Cardiac fibroblast (primary cell): ENCODE results near the gene VWCE.

Experiments
- DNase-seq, 2 donors: peaks; one replicate each; pipeline versions ENCODE4 v3.0.0 to v3.0.0-alpha.2; 2010; ENCODE audit warnings: low read depth in 2 of 2
- H3K4me3 ChIP-seq, 2 donors: replicated peaks in 1 of 2; 1 replicate in 1 of 2; 2 replicates in 1 of 2; pipeline ENCODE4 v1.5.1; 2011; ENCODE audit warnings: low read depth in 2 of 2, low read length in 2 of 2, mild to moderate bottlenecking in 2 of 2, moderate library complexity in 1 of 2
- CTCF ChIP-seq: IDR thresholded peaks from one replicate; pipeline ENCODE4 v1.5.1; 2011; ENCODE audit warnings: low read depth, mild to moderate bottlenecking, low read length, inconsistent platforms

Gene VWCE

GRCh38 chr11:61306221-61306620 is 11.1 kb upstream of the VWCE start:
- no peak for TF ChIP-seq CTCF
- DNase-seq: no peak
- no peak overlapping the region for H3K4me3 ChIP-seq

- H3K4me3 ChIP-seq: no peak overlapping the region
- no peak for DNase-seq
- no peak for TF ChIP-seq CTCF
Measured at GRCh38 chr11:61305417-61305816, 10.3 kb upstream of the VWCE start.

GRCh38 chr11:61303725-61304124 is 8.6 kb upstream of the VWCE start:
- H3K4me3 ChIP-seq: no peak overlapping the region
- no peak for DNase-seq
- TF ChIP-seq CTCF: no peak

GRCh38 chr11:61302550-61302949 is 7.4 kb upstream of the VWCE start:
- no peak for DNase-seq
- H3K4me3 ChIP-seq: no peak overlapping the region
- TF ChIP-seq CTCF: no peak

- no peak for DNase-seq
- H3K4me3 ChIP-seq: no peak overlapping the region
- TF ChIP-seq CTCF: no peak
Measured at GRCh38 chr11:61298663-61299244, 3.6 kb upstream of the VWCE start.

- DNase-seq: peak; percentile 96 to 97
- no peak for TF ChIP-seq CTCF
- H3K4me3 ChIP-seq: no peak overlapping the region
Measured at GRCh38 chr11:61297746-61298145, 2.6 kb upstream of the VWCE start.

- H3K4me3 ChIP-seq: no peak overlapping the region
- DNase-seq: no peak
- TF ChIP-seq CTCF: no peak
Measured at GRCh38 chr11:61297341-61297740, 2.2 kb upstream of the VWCE start.
